WTC11 (cell line): ENCODE measurements around the gene ARMC7. TPM values are rescaled to one million over a fixed set of nuclear protein-coding genes. Genes with fewer than 3 reads are reported as not detected.

Source experiments
- ATAC-seq: fragments of 200-7000 bp; cut with Tn5 transposase; 2 replicates; pipeline ENCODE4 v1.10.0; 2021; ENCODE audit warnings: mild to moderate bottlenecking, moderate library complexity
- CTCF ChIA-PET: fragments of 300-600 bp; sonication (Branson Sonifier 250); formaldehyde crosslinking; loops from one replicate; lab custom pipeline; 2021; ENCODE audit warnings: antibody characterized with exemption; lab: Charles Lee
- POLR2A ChIA-PET: fragments of 350-600 bp; sonication (Branson Sonifier 250); formaldehyde crosslinking; loops from one replicate; lab custom pipeline; 2021; ENCODE audit warnings: antibody characterized with exemption; lab: Charles Lee
- DNase-seq: peaks from one replicate; pipeline ENCODE4 v3.0.0; 2021; ENCODE audit warnings: low spot score
- H3K27ac Mint-ChIP-seq: 2 replicates; pipeline ENCODE4 v1.8.0; 2021; ENCODE audit warnings: mixed read lengths
- H3K27me3 Mint-ChIP-seq: 2 replicates; pipeline ENCODE4 v1.8.0; 2021; ENCODE audit warnings: low read depth, mild to moderate bottlenecking, moderate library complexity, mixed read lengths
- H3K36me3 Mint-ChIP-seq: 2 replicates; pipeline ENCODE4 v1.8.0; 2021; ENCODE audit warnings: mixed read lengths
- H3K4me1 Mint-ChIP-seq: 2 replicates; pipeline ENCODE4 v1.8.0; 2022; ENCODE audit warnings: mixed read lengths
- H3K4me3 Mint-ChIP-seq: 2 replicates; pipeline ENCODE4 v1.8.0; 2021; ENCODE audit warnings: mild to moderate bottlenecking, moderate library complexity, mixed read lengths
- H3K9me3 Mint-ChIP-seq: 2 replicates; pipeline ENCODE4 v1.8.0; 2021; ENCODE audit warnings: mixed read lengths
- ARID4B ChIP-seq: sonication (generic); formaldehyde crosslinking; IDR thresholded peaks from 2 replicates; pipeline ENCODE4 v1.8.0; 2023; ENCODE audit warnings: missing genetic modification reagents, mild to moderate bottlenecking, borderline replicate concordance
- E2F4 ChIP-seq: sonication (generic); formaldehyde crosslinking; IDR thresholded peaks from 2 replicates; pipeline ENCODE4 v1.8.1; 2022; ENCODE audit warnings: low read depth, mild to moderate bottlenecking, moderate library complexity, missing genetic modification reagents, borderline replicate concordance
- MLX ChIP-seq: sonication (generic); formaldehyde crosslinking; IDR thresholded peaks from 2 replicates; pipeline ENCODE4 v1.8.1; 2023; ENCODE audit warnings: mild to moderate bottlenecking, missing genetic modification reagents, moderate library complexity
- TCF7 ChIP-seq: sonication (generic); formaldehyde crosslinking; IDR thresholded peaks from 2 replicates; pipeline ENCODE4 v1.8.0; 2022; ENCODE audit warnings: mild to moderate bottlenecking, low read depth, missing genetic modification reagents, moderate library complexity
- ZNF263 ChIP-seq: sonication (generic); formaldehyde crosslinking; IDR thresholded peaks from 2 replicates; pipeline ENCODE4 v1.8.1; 2022; ENCODE audit warnings: low read depth, mild to moderate bottlenecking, moderate library complexity, missing genetic modification reagents
- ZNF532 ChIP-seq: fragments of 250-450 bp; sonication (Bioruptor Pico); IDR thresholded peaks from 2 replicates; pipeline ENCODE4 v1.9.0; 2021; ENCODE audit warnings: mild to moderate bottlenecking, borderline replicate concordance
- total RNA-seq: library from RNA; stranded (reverse); gene quantifications from 3 replicates; pipeline ENCODE4 v1.2.3, GENCODE V29; 2021
- TF ChIP-seq, protein P1 (sequence below): sonication (generic); formaldehyde crosslinking; IDR thresholded peaks from 2 replicates; pipeline ENCODE4 v1.8.1; 2022; ENCODE audit warnings: mild to moderate bottlenecking, missing genetic modification reagents, moderate library complexity, borderline replicate concordance
- TF ChIP-seq, protein P2 (sequence below): sonication (generic); formaldehyde crosslinking; IDR thresholded peaks from 2 replicates; pipeline ENCODE4 v1.8.1; 2022; ENCODE audit warnings: mild to moderate bottlenecking, moderate library complexity, missing genetic modification reagents
- TF ChIP-seq, protein P3 (sequence below): sonication (generic); formaldehyde crosslinking; IDR thresholded peaks from 2 replicates; pipeline ENCODE4 v1.8.1; 2023; ENCODE audit warnings: mild to moderate bottlenecking, missing genetic modification reagents, borderline replicate concordance

Gene ARMC7
- total RNA-seq, 1 experiment from 2014 or later: 13.2 TPM

DNA sequence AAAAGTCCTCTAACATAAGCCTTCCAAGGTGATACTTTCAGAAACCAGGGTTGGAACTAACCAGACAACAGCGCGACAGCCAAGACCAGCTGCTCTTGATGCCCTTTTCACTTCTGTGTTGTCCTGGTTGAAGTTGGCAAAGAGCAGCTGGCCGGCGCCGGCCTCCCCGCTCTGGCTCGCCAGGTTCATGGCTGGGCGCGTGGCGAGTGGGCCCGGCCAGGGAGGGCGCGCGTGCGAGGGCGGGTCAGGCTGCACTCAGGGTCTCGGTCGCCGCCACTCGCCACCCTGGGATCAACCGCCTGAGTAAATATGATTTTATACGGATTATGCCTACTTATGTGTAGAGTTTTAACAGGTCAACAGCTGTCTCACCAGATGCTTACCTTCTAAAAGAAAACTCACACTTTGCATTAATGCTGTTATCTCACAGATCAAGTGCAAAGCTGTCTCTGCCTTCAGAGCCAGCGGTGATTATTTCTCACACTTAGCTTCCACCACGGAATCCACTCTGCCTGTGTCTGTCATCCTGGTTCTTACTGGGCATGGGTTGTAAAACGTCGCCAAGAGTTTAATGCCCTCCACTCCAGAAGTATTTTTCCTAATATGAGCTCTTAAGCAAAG, 49.2 kb upstream of the ARMC7 start:
- no peaks in the 10 kb centered on the region for H3K4me1 Mint-ChIP-seq
- no peaks in the 10 kb centered on the region for H3K27me3 Mint-ChIP-seq
- ChIA-PET POLR2A (interaction anchor here (1.3 kb wide), 1 partner anchor 48 kb away, joined by 3 read pairs; the partner anchor contains the start of gene MRPL58), CTCF (interaction anchor here (0.5 to 3.1 kb wide), 22 partner anchors 9 to 210 kb away, joined by 3 to 13 read pairs (median 6); partner anchors contain the start of genes ARMC7, MIF4GD, NT5C and SLC16A5)
- DNase-seq (no peak), ATAC-seq (no peak)
- peaks cover 67% of the 10 kb centered on the region for H3K36me3 Mint-ChIP-seq
- no peaks in the 10 kb centered on the region for H3K9me3 Mint-ChIP-seq
- TF ChIP-seq ZNF263 (CRISPR knock-in tag) (no peak), MLX (CRISPR knock-in tag) (no peak), TCF7 (CRISPR knock-in tag) (no peak), ZNF532 (no peak), E2F4 (CRISPR knock-in tag) (no peak), ARID4B (CRISPR knock-in tag) (no peak)
- TF ChIP-seq, protein P1, sequence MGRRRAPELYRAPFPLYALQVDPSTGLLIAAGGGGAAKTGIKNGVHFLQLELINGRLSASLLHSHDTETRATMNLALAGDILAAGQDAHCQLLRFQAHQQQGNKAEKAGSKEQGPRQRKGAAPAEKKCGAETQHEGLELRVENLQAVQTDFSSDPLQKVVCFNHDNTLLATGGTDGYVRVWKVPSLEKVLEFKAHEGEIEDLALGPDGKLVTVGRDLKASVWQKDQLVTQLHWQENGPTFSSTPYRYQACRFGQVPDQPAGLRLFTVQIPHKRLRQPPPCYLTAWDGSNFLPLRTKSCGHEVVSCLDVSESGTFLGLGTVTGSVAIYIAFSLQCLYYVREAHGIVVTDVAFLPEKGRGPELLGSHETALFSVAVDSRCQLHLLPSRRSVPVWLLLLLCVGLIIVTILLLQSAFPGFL (CRISPR knock-in tag): no peak
- TF ChIP-seq, protein P2, sequence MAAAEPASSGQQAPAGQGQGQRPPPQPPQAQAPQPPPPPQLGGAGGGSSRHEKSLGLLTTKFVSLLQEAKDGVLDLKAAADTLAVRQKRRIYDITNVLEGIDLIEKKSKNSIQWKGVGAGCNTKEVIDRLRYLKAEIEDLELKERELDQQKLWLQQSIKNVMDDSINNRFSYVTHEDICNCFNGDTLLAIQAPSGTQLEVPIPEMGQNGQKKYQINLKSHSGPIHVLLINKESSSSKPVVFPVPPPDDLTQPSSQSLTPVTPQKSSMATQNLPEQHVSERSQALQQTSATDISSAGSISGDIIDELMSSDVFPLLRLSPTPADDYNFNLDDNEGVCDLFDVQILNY: no peak
- TF ChIP-seq, protein P3, sequence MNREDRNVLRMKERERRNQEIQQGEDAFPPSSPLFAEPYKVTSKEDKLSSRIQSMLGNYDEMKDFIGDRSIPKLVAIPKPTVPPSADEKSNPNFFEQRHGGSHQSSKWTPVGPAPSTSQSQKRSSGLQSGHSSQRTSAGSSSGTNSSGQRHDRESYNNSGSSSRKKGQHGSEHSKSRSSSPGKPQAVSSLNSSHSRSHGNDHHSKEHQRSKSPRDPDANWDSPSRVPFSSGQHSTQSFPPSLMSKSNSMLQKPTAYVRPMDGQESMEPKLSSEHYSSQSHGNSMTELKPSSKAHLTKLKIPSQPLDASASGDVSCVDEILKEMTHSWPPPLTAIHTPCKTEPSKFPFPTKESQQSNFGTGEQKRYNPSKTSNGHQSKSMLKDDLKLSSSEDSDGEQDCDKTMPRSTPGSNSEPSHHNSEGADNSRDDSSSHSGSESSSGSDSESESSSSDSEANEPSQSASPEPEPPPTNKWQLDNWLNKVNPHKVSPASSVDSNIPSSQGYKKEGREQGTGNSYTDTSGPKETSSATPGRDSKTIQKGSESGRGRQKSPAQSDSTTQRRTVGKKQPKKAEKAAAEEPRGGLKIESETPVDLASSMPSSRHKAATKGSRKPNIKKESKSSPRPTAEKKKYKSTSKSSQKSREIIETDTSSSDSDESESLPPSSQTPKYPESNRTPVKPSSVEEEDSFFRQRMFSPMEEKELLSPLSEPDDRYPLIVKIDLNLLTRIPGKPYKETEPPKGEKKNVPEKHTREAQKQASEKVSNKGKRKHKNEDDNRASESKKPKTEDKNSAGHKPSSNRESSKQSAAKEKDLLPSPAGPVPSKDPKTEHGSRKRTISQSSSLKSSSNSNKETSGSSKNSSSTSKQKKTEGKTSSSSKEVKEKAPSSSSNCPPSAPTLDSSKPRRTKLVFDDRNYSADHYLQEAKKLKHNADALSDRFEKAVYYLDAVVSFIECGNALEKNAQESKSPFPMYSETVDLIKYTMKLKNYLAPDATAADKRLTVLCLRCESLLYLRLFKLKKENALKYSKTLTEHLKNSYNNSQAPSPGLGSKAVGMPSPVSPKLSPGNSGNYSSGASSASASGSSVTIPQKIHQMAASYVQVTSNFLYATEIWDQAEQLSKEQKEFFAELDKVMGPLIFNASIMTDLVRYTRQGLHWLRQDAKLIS (CRISPR knock-in tag): no peak
- no peak overlapping the region for H3K4me3 Mint-ChIP-seq
- 0 out of 2 replicates have a peak overlapping the region, but pooled peaks have one; percentile 12 for H3K27ac Mint-ChIP-seq
